Stimulated activated CD8-positive, alpha-beta memory T cell treated with anti-CD3 and anti-CD28 coated beads, Interleukin-12 subunit alpha, Interleukin-12 subunit beta, amount 100 ng/mL, for 1 hour (primary cell): Measurements from ENCODE around the gene UBASH3A.

Experiments
- DNase-seq: peaks from one replicate; pipeline ENCODE4 v3.0.0-alpha.2; 2020; ENCODE audit warnings: low read depth

Gene UBASH3A

GRCh38 chr21:42451941-42452340 lies 48.2 kb downstream of the UBASH3A start:
- no peak for DNase-seq

DNA sequence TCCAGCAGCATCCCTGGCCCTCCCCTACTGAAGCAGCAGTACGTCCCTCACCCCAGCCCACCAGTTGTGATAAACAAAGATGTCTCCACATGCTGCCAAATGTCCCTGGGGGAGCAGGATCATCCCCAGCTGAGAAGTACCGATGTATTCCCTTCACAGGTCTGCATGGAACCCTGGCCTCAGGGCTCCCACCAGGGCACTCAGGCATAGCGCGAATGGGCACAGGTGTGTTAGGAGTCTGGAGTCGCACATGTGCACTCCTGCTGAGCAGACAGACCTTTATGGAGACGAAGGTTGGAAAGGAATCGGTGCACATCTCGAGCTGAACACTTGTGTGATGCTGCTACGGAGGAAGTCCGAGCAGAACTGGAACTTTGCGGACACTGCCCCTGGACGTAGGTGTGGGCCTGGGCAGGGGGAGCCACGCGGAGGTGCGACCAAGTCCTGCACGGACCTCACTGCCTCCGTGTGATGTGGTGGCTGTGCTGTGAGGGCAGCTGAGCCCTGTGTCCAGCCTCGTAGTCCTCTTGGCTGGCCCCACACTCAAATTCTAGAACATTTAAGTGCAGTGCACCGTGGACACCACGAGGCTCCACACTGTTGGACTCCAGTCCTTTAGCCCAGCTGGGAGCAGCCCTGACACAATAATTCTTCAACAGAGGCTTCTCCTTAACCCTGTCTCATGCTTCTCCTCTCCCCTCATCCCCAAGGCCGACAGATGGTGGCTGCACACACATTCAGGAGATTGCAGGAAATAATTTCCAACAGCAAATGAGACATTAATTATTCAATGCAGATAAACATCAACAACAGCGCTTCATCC lies 48.9 kb downstream of the UBASH3A start:
- no peak for DNase-seq

- DNase-seq: no peak
These were observed 49.7 kb downstream of the UBASH3A start for GRCh38 chr21:42453224-42453985.

- no peak for DNase-seq
These were observed 50.4 kb downstream of the UBASH3A start for GRCh38 chr21:42453986-42454570.

- DNase-seq: no peak
These were observed 51.1 kb downstream of the UBASH3A start for GRCh38 chr21:42454786-42455185.

GRCh38 chr21:42455196-42455595 lies 51.5 kb downstream of the UBASH3A start:
- DNase-seq: no peak

DNA sequence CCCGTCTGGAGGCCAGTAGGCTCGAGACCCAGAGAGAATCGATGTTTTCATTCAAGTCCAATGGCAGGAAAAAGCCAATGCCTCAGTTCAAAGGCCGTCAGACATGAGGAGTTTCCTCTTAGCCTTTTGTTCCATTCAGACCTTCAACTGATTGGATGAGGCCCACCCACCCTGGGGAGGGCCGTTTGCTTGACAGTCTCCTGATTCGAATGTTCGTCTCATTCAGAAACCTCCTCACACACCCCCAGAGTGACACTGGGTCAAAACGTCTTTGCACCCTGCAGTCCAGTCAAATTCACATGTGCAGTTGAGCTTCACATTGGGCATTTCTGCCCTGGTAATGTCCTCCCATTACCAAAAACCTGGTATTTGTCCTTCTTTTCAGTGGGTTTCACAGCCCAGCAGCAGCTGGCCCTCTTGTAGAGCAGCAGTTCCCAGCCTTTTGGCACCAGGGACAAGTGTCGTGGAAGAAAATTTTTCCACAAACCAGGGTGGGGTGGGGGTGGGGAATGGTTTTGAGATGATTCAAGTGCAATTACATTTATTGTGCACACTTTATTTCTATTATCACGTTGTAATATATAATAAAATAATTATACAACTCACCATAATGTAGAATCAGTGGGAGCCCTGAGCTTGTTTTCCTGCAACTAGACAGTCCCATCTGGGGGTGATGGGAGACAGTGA lies 52.2 kb downstream of the UBASH3A start:
- DNase-seq: no peak

GRCh38 chr21:42456457-42456856 lies 52.8 kb downstream of the UBASH3A start:
- no peak for DNase-seq

GRCh38 chr21:42459082-42459460 lies 55.4 kb downstream of the UBASH3A start:
- no peak for DNase-seq

DNA sequence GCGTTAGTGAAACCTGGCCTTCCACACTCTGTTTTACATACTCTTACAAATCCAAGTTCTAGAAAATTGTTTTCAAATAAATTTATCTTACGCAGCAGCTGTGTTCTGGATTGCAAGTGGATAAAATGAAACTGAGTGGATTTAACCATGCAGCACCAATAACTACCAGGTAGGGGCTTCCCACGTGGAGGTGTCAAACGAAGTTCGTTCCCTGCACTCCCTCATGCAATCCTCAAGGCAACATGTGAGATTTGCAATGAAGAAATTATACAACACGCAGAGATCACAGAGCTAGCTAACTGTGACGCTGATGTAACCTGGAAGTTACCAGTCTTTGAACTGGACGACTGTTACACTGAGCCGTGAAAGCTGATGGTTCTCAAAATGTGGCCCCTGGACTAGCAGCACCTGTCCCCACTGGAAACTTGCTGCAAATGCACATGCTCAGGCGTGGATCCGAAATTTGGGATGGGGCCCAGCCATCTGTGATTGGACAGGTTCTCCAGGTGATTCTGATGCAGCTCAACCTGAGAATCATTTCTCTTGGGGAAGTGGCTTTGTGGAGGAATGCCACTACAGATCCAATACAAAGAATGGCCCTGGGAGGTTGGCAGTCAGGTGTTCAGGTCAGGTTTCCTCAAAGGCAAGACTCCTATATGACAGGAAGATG lies 56.0 kb downstream of the UBASH3A start:
- no peak for DNase-seq

- no peak for DNase-seq
These were observed 56.9 kb downstream of the UBASH3A start for GRCh38 chr21:42460391-42461184.

DNA sequence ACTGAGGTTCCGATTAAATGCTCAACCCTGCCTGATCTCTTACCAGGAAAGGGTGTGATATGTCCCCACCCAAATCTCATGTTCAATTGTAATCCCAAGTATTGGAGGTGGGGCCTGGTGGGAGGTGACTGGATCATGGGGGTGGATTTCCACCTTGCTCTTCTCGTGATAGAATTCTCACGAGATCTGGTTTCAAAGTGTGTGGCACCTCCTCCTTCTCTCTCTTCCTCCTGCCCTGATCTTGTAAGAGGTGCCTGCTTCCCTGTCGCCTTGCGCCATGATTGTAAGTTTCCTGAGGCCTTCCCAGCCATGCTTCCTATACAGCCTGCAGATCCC lies 57.5 kb downstream of the UBASH3A start:
- no peak for DNase-seq

- no peak for DNase-seq
These were observed 58.5 kb downstream of the UBASH3A start for GRCh38 chr21:42461881-42462877.

DNA sequence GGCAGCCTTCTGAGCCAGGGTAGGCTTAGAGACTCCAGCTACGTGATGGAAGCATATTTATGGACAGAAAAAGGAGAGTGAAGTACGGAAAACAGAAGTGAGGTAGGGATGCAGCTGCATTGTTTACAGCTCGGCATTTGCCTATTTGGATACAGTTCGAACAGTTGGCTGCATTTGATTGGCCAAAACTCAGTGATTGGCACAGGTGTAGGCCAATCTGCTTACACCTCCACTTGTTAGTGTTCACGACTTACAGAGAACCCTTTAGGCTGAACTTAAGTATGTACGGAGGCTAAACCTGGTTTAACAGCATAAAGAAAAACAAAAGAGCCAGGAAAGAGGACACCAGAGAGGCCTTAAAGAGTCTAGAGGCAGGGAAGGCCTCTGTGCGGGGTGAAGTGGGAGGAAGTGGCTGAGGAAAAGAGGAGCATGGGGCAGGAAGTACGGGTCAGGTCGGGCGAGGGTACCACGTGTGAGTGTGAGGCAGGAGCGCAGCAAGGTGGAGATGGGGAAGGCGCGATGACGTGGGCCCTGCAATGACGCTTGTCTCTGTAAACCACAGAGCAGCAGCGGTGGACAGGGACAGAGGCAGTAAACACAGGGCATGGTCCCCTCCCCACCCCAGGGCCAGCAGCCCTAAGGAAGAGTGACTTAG lies 60.3 kb downstream of the UBASH3A start:
- DNase-seq: no peak

- no peak for DNase-seq
These were observed 61.5 kb downstream of the UBASH3A start for GRCh38 chr21:42465008-42465802.

DNA sequence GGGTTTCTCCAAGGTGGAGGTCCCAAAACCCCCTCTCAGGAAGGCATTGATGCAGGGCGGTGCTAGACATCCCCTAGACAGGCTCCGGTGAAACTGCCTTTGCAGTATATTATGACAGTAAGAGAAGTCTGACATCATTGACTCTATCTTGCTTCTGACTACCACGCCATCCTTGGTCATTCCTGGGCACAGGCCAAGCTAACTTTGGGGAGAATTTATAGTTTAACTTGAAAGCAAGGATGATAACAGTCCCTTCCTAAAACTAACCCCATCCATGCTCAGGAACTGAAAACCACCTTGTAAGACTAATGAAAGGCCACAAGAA lies 62.1 kb downstream of the UBASH3A start:
- no peak for DNase-seq

GRCh38 chr21:42466700-42467099 lies 63.0 kb downstream of the UBASH3A start:
- no peak for DNase-seq

DNA sequence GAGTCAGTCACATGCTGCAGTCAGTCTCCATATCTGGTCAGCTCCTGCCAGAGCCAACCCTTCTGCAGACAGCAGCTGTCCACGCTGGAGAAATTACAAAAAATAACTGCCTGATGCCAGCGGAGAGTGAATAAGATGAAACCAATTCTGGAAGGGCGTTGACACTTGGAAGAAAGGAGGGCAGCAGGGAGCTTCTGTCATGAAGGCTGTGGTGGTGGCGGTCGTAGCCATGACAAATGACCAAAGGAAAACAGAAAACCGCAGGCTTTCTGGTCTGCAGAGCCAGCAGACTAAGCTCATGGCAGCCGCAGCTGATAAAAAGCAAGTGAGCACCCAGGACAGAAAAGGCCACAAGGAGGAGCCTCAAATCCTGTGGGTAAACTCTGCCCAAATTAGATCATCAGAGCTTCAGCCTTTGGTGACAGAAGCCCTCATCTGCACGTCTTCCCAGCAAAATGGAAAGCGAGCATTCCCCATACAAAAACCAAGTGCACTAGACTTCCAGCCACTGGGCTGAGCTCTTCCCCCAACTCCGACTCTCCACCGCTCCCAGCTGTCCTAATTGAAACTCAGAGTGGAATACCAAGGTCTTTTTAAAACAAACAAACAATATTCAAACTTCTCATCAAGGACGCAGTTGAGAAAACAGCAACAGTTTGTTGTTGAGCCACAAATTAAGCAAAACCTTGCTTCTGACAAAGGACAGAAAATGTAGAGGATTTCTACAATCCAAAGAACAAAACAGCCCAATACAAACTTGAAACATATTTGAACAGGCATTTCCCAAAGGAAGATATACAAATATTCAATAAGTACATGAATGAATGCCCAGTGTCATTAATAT lies 63.7 kb downstream of the UBASH3A start:
- DNase-seq: no peak
